ENCODE results near the gene DCXR. TPM values are rescaled to one million over a fixed set of nuclear protein-coding genes. Genes with fewer than 3 reads are reported as not detected.

DCXR gene
- total RNA-seq, 2 donors from 2014 or later, result 55.6 to 77.5 TPM

DNA sequence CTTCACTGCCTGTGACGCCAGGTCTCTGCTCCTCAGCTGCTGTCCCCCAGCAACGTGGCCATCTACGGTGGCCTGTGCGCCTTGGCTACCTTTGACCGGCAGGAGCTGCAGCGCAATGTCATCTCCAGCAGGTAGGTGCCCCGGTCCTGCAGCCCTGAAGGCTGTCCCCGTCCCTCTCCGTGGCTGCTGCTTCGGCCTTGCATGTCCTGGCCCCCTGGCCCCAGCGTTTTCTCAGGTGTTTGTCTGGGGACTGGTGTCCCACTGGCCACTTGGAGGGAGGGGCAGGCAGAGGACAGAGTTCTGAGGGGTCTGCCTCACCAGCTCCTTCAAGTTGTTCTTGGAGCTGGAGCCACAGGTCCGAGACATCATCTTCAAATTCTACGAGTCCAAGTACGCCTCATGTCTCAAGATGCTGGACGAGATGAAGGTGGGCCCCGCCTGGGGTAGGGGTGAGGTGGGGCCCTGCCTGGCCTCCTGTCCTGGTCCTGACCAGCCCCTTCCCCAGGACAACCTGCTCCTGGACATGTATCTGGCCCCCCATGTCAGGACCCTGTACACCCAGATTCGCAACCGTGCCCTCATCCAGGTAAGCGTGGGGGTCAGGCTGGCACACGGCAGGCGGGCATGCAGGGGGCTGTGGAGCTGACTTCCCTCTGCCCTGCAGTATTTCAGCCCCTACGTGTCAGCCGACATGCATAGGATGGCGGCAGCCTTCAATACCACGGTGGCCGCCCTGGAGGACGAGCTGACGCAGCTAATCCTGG, 18.6 kb upstream of the DCXR start:
- ATAC-seq, result no peak
- DNase-seq, result peak in 1 of 3 donors; percentile 5
- no peaks in the 10 kb centered on the region for H3K9me3 ChIP-seq (ENCODE audit: control insufficient read depth, low read length, poor library complexity, severe bottlenecking)
- no peak overlapping the region for H3K27ac Mint-ChIP-seq
- H3K4me1 Mint-ChIP-seq, result peaks cover 2% of the 10 kb centered on the region
- no peak overlapping the region for H3K4me3 Mint-ChIP-seq
- H3K27me3 Mint-ChIP-seq, result no peaks in the 10 kb centered on the region
- peaks cover 2% of the 10 kb centered on the region for H3K36me3 Mint-ChIP-seq (ENCODE audit: low read depth)

DNA sequence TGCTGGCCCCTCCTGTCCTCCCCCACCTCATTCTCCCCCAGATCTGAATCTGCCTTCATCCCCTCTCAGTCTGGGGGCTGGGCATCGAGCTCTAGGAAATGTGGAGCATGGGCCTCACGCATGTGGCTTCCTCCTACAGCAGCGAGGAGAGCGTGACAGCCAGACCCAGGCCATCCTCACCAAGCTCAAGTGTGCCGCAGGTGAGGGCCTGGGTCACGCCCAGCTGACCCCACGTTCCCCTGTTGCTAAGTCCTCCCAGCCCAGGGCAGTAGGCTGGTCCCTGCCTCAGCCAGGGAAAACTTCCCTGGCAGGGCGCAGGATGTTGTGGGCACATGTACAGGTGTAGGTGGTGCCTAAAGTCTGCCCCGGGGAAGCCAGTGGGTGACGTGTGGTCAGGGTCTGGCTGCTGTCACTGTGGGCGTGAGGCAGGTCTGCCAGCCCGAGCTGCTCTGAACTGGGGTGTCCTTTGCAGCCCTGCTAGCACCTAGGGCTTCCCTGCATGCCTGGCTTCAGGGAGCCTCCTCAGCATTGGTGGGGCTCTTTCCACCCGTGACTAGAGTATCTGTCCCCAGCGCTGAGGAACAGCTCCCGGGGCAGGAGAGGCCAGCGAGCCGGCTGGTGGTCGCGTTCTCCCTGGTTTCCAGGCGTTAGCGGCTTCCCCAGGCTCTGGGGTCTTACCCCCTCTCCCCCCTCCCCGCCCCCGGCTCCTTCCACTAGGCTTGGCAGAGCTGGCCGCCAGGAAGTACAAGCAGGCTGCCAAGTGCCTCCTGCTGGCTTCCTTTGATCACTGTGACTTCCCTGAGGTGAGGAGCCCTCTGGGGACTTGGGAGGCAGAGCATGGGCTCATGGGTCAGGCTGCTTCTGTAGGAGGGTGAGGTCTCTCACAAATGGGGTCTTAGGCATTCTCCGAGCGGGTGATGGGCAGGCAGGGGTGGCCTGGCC, 17.8 kb upstream of the DCXR start:
- H3K9me3 ChIP-seq (ENCODE audit: control insufficient read depth, low read length, poor library complexity, severe bottlenecking), result no peaks in the 10 kb centered on the region
- Mint-ChIP-seq H3K27ac (no peak overlapping the region), H3K36me3 (ENCODE audit: low read depth) (peaks cover 2% of the 10 kb centered on the region), H3K27me3 (no peaks in the 10 kb centered on the region), H3K4me1 (peaks cover 8% of the 10 kb centered on the region), H3K4me3 (peak overlapping the region; percentile 65)
- ATAC-seq (no peak), DNase-seq (peak in 1 of 3 donors; percentile 8)

DNA sequence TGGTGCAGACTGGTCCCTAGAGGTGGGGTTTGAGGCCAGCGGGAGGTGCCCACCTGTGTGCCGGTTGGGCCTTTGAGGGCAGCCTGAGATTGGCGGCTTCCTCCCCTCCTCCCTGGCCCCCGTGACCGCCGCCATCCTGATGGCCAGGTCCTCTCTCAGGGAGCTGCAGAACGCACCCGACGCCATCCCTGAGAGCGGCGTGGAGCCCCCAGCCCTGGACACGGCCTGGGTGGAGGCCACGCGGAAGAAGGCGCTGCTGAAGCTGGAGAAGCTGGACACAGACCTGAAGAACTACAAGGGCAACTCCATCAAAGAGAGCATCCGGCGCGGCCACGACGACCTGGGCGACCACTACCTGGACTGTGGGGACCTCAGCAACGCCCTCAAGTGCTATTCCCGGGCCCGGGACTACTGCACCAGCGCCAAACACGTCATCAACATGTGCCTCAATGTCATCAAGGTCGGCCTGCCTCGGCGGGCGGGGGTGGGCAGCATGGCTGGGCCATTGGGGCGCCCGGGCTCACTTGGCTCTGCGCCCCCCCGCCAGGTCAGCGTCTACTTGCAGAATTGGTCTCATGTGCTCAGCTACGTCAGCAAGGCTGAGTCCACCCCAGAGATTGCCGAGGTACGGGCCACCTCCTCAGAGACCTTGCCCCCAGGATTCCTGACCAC, 17.0 kb upstream of the DCXR start:
- DNase-seq (peak in 1 of 3 donors; percentile 6), ATAC-seq (no peak)
- Mint-ChIP-seq H3K4me3 (no peak overlapping the region), H3K36me3 (ENCODE audit: low read depth) (no peaks in the 10 kb centered on the region), H3K27ac (no peak overlapping the region), H3K27me3 (no peaks in the 10 kb centered on the region), H3K4me1 (peaks cover 5% of the 10 kb centered on the region)
- no peaks in the 10 kb centered on the region for H3K9me3 ChIP-seq (ENCODE audit: control insufficient read depth, low read length, poor library complexity, severe bottlenecking)

DNA sequence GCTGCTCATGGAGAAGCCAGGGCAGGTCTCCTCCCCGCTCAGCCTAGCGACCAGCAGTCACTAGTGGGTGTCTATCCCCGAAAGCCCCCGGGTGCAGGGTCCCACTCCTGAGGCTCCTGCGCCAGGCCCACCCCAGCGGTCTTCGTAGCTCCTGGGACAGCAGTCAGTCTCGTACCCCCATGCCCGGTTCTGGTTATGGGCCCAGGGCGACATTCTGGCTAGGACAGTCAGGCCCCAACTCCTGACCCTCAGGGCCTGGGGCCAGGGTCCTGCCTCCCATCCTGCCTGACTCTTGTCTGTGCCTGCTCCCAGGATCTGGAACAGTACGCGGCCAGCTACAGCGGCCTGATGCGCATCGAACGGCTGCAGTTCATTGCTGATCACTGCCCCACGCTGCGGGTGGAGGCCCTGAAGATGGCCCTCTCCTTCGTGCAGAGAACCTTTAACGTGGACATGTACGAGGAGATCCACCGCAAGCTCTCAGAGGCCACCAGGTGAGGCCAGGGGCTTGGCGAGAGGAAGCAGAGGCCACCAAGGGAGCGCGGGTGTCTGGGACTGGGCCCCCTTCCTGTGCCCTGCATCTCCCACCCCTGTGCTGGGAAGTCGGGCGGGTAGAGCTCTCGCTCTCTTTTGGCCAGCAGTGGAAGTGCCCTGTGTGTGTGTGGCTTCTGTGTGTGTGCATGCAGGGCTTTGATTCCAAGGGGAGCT, 16.2 kb upstream of the DCXR start:
- Mint-ChIP-seq H3K36me3 (ENCODE audit: low read depth) (no peaks in the 10 kb centered on the region), H3K4me3 (no peak overlapping the region), H3K27ac (no peak overlapping the region), H3K4me1 (peaks cover 5% of the 10 kb centered on the region), H3K27me3 (no peaks in the 10 kb centered on the region)
- ATAC-seq, result no peak
- no peaks in the 10 kb centered on the region for H3K9me3 ChIP-seq (ENCODE audit: control insufficient read depth, low read length, poor library complexity, severe bottlenecking)
- peak in 1 of 3 donors; percentile 7 for DNase-seq

DNA sequence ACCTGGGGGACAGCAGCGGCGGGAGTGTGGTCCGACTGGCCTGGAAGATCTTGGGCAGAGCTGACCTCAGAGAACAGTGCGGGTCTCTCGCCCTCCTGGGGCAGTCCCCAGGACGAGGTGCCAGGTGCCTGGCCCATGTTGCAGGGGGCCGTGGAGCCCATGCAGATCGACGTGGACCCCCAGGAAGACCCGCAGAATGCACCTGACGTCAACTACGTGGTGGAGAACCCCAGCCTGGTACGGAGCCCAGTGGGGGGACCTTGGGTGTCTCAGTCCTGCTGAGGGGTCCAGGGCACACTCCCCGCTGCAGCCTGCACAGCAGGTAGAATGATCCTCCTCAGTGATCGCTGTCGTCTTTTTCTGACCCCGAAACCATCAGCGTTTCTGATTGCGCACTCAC, 15.6 kb upstream of the DCXR start:
- Mint-ChIP-seq H3K4me3 (peak overlapping the region; percentile 81), H3K27me3 (no peaks in the 10 kb centered on the region), H3K4me1 (peaks cover 5% of the 10 kb centered on the region), H3K36me3 (ENCODE audit: low read depth) (no peaks in the 10 kb centered on the region), H3K27ac (no peak overlapping the region)
- H3K9me3 ChIP-seq (ENCODE audit: control insufficient read depth, low read length, poor library complexity, severe bottlenecking), result no peaks in the 10 kb centered on the region
- ATAC-seq (no peak), DNase-seq (peak in 1 of 3 donors; percentile 8)

DNA sequence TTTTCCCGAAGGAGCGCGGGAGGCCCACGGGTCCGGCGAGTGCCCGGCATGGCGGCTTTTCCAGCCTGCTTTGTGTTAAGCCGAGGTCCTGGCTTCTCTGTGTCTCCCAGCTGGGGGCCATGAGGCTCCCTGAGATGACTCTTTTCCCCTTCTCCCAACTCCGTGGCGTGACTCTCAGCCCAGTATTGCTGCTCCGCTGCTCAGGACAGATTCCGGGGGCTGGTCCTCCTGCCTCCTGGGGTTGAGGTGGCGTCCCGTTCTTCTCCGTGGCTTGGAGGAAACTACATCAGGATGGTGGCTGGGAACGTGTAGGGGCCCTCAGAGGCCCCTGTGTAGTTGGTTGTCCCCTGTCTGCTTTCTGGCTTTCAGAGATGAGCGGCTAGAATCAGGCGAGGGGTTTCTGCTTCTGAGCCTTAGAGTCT, 15.2 kb upstream of the DCXR start:
- DNase-seq (peak in 1 of 3 donors; percentile 6), ATAC-seq (no peak)
- H3K4me3 Mint-ChIP-seq, result peak overlapping the region; percentile 81
- H3K36me3 Mint-ChIP-seq (ENCODE audit: low read depth), result peaks cover 1% of the 10 kb centered on the region
- H3K9me3 ChIP-seq (ENCODE audit: control insufficient read depth, low read length, poor library complexity, severe bottlenecking), result no peaks in the 10 kb centered on the region
- H3K27ac Mint-ChIP-seq, result no peak overlapping the region
- H3K27me3 Mint-ChIP-seq, result no peaks in the 10 kb centered on the region
- H3K4me1 Mint-ChIP-seq, result peaks cover 5% of the 10 kb centered on the region

DNA sequence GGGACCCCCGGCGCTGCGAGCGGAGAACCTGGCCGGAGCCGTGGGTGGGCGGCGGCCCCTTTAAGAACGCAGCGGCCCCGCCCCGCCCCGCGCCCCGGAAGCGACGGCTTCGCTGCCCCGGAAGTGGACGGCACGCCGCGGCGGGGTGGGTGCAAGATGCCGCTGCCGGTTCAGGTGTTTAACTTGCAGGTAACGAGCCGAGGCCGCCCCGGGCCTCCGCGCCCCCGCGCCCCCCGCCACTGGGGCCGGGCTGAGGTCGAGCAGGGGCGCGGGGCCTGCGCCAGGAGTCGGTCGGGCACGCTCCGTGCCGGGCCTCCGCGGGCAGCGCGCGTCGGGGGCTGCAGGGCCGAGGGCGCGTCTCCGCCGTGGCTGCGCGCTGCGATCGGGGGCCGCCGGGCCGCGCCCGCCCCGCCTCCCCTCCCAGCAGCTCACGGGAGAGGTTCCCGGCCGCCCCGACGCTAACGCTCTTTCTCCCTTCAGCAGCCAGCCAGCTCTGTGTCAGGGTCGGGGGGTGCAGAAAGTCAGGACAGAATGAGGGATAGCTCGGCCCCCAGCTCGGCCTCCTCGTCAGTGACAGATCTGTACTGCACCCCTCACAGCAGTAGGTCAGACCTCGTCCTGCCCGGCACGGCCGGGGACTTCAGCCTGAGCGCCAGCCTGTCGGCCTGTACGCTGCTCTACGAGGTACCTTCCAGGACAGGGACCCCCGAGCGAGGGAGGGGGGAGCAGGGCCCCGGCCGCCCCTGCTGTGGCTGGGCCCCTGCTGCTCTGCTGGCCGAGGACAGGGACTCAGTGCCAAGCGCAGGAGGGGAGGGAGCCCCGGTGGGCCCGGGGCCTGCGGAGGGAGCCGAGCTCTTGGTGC, 14.5 kb upstream of the DCXR start, which contains the start of the genes GPS1 and RFNG:
Gene GPS1, plus strand, starts transcription at position 123 of the 862 bp plus-strand sequence. Its CDS starts 34 bp downstream, at position 157.
Gene RFNG, minus strand, starts transcription at position 36 of the 862 bp plus-strand sequence. CDS start 45 bp downstream, outside the sequence.
- H3K27me3 Mint-ChIP-seq, result no peaks in the 10 kb centered on the region

DNA sequence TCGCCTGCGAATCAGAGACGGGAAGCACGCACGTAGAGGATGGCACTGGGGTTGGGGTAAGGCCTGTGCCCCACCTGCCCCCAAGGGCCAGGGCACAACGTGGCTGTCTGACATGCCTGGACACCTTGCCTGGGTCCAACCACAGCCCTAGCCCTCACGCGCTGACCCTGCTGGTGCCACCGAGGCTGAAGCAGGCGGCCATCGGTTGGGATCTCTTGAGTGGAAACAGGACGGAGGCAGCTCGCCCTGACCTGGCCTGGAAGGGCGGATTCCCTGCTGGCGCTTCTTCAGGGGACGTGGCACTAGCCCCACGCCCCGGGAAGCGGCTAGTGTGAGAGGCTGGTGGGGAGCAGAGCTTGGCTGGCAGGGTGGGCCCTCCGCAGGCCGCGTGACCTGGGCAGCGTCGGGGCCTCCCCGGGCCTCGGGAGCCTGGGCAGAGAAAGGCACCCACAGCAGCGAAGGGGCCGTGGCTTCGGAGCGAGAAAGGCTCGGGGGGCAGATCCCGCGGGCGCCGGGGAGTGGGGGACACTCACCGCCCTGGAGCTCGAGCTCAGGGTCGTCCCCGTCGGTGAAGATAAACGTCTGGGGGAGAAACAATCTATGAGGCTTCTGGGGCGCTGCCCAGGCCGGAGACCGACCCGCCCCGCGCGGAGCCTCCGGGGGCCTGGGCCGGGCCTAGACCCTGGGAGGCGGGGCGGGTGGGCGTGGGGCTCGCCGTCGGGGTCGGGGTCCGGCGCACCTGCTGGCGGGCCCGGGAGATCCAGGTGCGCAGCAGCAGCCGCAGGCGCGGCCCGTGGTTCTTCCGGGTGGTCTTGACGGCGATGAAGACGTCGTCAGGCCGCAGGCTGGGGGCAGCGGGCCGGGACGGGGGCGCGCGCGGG, 13.5 kb upstream of the DCXR start:
- peaks cover 8% of the 10 kb centered on the region for H3K4me1 Mint-ChIP-seq
- peak overlapping the region; percentile 67 for H3K27ac Mint-ChIP-seq
- peaks cover 3% of the 10 kb centered on the region for H3K36me3 Mint-ChIP-seq (ENCODE audit: low read depth)
- peak overlapping the region; percentile 86 for H3K4me3 Mint-ChIP-seq
- H3K27me3 Mint-ChIP-seq, result no peaks in the 10 kb centered on the region
- ATAC-seq, result peak; percentile 23
- DNase-seq, result peak in 1 of 3 donors; percentile 16
- H3K9me3 ChIP-seq (ENCODE audit: control insufficient read depth, low read length, poor library complexity, severe bottlenecking), result no peaks in the 10 kb centered on the region

More for the DNA sequence above, 14.5 kb upstream of the DCXR start, which contains the start of the genes GPS1 and RFNG:
- DNase-seq (peak; percentile 74 to 81 (median 75)), ATAC-seq (peak; percentile 94)
- H3K9me3 ChIP-seq (ENCODE audit: control insufficient read depth, low read length, poor library complexity, severe bottlenecking), result no peaks in the 10 kb centered on the region
- Mint-ChIP-seq H3K4me3 (peak within 1 kb of the TSS; percentile 86), H3K4me1 (peaks cover 8% of the 10 kb centered on the region), H3K36me3 (ENCODE audit: low read depth) (peaks cover 3% of the 10 kb centered on the region), H3K27ac (peak within 1 kb of the TSS; percentile 67)

DNA sequence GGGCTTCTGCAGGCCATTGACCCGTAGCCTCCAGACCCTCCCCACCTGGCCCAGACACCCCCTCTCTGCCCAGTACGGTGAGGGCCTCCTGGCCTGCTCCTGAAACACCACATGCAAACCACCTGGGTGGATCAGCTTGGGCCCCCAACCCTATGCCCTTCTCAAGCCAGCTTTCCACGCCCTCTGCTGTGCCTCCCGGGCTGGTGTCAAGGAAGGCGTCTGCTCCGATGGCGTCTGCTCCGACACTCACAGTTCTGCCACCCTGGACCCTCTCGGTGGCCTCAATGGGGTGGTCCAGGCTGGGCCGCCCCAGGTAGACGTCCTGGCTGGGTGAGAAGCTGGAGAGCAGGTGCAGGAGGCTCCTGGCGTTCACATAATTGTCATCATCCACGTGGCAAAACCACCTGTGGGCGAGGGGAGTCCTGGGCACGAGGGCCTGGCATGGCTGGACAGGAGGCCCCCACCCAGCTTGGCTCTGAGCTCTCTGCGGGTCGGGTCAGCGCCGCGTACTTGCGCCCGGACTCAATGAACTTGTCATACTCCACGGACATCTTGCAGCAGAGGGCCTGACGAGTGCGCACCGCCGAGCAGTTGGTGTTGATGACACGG, 12.8 kb upstream of the DCXR start:
- no peak for ATAC-seq
- H3K9me3 ChIP-seq (ENCODE audit: control insufficient read depth, low read length, poor library complexity, severe bottlenecking), result no peaks in the 10 kb centered on the region
- H3K27me3 Mint-ChIP-seq, result no peaks in the 10 kb centered on the region
- peak overlapping the region; percentile 67 for H3K27ac Mint-ChIP-seq
- DNase-seq, result no peak
- H3K36me3 Mint-ChIP-seq (ENCODE audit: low read depth), result peaks cover 3% of the 10 kb centered on the region
- H3K4me3 Mint-ChIP-seq, result peak overlapping the region; percentile 86
- peaks cover 8% of the 10 kb centered on the region for H3K4me1 Mint-ChIP-seq

DNA sequence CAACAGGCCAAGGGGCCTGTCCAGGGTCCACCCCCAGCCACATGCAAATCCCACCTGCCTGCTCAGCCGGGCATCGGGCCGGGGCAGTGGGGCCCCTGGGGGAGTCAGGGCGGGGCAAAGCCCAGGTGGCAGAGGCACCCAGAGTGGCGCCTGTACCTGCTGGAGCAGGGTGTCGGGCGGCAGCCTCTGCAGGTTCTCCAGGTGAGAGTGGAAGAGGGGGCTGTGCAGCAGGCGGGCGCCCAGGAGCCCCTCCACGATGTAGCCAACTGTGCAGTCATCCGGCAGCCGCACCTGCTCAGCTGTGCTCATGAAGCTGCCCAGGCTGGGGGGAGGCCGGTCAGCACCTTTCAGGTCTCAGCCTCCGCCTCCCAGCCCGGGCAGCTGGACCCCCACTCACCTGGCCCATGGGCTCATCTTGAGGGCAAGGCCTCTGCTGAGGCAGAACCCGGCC, 12.0 kb upstream of the DCXR start:
- ATAC-seq, result no peak
- H3K27me3 Mint-ChIP-seq, result no peaks in the 10 kb centered on the region
- H3K9me3 ChIP-seq (ENCODE audit: control insufficient read depth, low read length, poor library complexity, severe bottlenecking), result no peaks in the 10 kb centered on the region
- H3K36me3 Mint-ChIP-seq (ENCODE audit: low read depth), result peaks cover 3% of the 10 kb centered on the region
- no peak overlapping the region for H3K4me3 Mint-ChIP-seq
- no peak for DNase-seq
- H3K27ac Mint-ChIP-seq, result no peak overlapping the region
- H3K4me1 Mint-ChIP-seq, result peaks cover 8% of the 10 kb centered on the region
